ENCODE data around the gene TPCN2. TPM values are rescaled to one million over a fixed set of nuclear protein-coding genes. Genes with fewer than 3 reads are reported as not detected.

The TPCN2 gene
- total RNA-seq, 1 experiment from 2014 or later, result 20.6 TPM

DNA sequence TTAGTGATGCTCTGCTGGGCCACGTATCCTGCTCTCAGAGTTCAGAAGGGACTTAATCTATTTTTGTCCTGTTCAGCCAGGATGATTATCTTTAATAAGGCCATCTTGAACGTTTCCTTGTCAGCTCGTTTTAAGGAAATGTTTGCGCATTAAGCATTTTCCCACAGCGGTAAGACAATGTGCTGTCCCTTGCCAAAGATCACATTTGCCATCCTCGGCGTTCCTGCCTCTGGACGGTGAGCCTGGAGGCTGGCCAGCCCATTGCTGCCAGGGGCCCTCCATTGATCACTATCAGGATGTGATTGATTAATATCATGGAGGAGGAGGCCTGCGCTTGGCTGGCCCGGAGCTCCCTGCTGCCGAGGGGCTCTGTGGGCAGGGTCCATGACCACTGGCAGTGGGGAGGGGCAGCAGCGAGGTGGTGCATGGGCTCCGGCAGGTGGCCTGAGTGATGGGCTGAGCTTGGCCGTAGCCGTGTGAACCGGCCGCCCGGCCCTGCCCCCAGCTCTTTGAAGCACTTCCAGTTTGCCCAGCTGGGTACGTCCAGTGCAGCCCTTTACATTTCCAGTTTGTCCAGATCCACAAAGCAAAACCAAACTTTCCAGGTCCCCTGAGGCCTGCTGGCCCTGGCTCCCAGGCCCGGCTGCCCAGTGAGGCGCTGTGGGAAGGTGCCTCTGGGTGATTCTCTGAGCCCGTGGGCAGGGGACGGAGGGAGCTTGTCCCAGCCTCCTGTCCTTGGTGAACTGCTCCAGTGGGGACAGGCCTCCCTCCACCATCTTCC, 57.5 kb downstream of the TPCN2 start:
- Histone ChIP-seq H3K27ac (ENCODE audit: low read length) (peak overlapping the region; percentile 65; the same call in 1 of the 2 replicates), H3K36me3 (ENCODE audit: control insufficient read depth, insufficient read depth, low read length) (no peaks in the 10 kb centered on the region), H3K4me3 (ENCODE audit: low read depth in 2 of 2, low read length in 2 of 2) (no peak overlapping the region), H3K4me1 (ENCODE audit: control insufficient read depth, insufficient read depth, low read length) (peaks cover 39% of the 10 kb centered on the region), H3K9me3 (ENCODE audit: control insufficient read depth, insufficient read depth, low read depth, low read length) (no peaks in the 10 kb centered on the region), H3K27me3 (ENCODE audit: control insufficient read depth, insufficient read depth, low read length) (no peaks in the 10 kb centered on the region)
- ATAC-seq, result no peak
- no TSS peak for BruUV-seq (replicated peaks)
- no peak for TF ChIP-seq SIN3A (IDR thresholded peaks at IDR 0.05; ENCODE audit: borderline replicate concordance, insufficient read depth, low read depth, low read length)
- no peak for TF ChIP-seq POLR2AphosphoS5 (IDR thresholded peaks at IDR 0.05; ENCODE audit: low read depth, low read length)
- no peak for TF ChIP-seq TCF7L2 (IDR thresholded peaks at IDR 0.05; ENCODE audit: low read depth, low read length)
- POLR2A ChIA-PET, result no interaction called here
- CTCF ChIA-PET, result no interaction called here
- in situ Hi-C loops (cut with HindIII; ENCODE audit: low pct_unique_long_range_greater_than_20kb, low sequenced_read_pairs) (no loop called here), intact Hi-C loops (cut with micrococcal nuclease; ENCODE audit: unreplicated experiment) (loop anchor here (10.0 kb wide), 2 partner anchors 109 to 569 kb away; partner anchors contain the start of gene LTO1)
- no peak for DNase-seq (ENCODE audit: low read depth, low spot score)

- POLR2A ChIA-PET, result no interaction called here
- Histone ChIP-seq H3K27me3 (ENCODE audit: control insufficient read depth, insufficient read depth, low read length) (no peaks in the 10 kb centered on the region), H3K4me3 (ENCODE audit: low read depth in 2 of 2, low read length in 2 of 2) (no peak overlapping the region), H3K4me1 (ENCODE audit: control insufficient read depth, insufficient read depth, low read length) (peaks cover 30% of the 10 kb centered on the region), H3K27ac (ENCODE audit: low read length) (no peak overlapping the region; the same call in 1 of the 2 replicates), H3K9me3 (ENCODE audit: control insufficient read depth, insufficient read depth, low read depth, low read length) (no peaks in the 10 kb centered on the region), H3K36me3 (ENCODE audit: control insufficient read depth, insufficient read depth, low read length) (no peaks in the 10 kb centered on the region)
- TF ChIP-seq REST (IDR thresholded peaks at IDR 0.05; ENCODE audit: insufficient read depth in 1 of 2, low read depth in 2 of 2, low read length in 1 of 2), result no peak
- TF ChIP-seq SIN3A (IDR thresholded peaks at IDR 0.05; ENCODE audit: borderline replicate concordance, insufficient read depth, low read depth, low read length), result no peak
- TF ChIP-seq POLR2AphosphoS5 (IDR thresholded peaks at IDR 0.05; ENCODE audit: low read depth, low read length), result no peak
- TF ChIP-seq TCF7L2 (IDR thresholded peaks at IDR 0.05; ENCODE audit: low read depth, low read length), result no peak
- TF ChIP-seq, protein P1, sequence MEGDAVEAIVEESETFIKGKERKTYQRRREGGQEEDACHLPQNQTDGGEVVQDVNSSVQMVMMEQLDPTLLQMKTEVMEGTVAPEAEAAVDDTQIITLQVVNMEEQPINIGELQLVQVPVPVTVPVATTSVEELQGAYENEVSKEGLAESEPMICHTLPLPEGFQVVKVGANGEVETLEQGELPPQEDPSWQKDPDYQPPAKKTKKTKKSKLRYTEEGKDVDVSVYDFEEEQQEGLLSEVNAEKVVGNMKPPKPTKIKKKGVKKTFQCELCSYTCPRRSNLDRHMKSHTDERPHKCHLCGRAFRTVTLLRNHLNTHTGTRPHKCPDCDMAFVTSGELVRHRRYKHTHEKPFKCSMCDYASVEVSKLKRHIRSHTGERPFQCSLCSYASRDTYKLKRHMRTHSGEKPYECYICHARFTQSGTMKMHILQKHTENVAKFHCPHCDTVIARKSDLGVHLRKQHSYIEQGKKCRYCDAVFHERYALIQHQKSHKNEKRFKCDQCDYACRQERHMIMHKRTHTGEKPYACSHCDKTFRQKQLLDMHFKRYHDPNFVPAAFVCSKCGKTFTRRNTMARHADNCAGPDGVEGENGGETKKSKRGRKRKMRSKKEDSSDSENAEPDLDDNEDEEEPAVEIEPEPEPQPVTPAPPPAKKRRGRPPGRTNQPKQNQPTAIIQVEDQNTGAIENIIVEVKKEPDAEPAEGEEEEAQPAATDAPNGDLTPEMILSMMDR (IDR thresholded peaks at IDR 0.05), result no peak
- CTCF ChIA-PET, result no interaction called here
- in situ Hi-C loops (cut with HindIII; ENCODE audit: low pct_unique_long_range_greater_than_20kb, low sequenced_read_pairs), result no loop called here
- DNase-seq (ENCODE audit: low read depth, low spot score) (no peak), ATAC-seq (no peak)
- intact Hi-C loops (cut with micrococcal nuclease; ENCODE audit: unreplicated experiment), result loop anchor here (10.0 kb wide), 2 partner anchors 107 to 567 kb away; partner anchors contain the start of gene LTO1
- no TSS peak for BruUV-seq (replicated peaks)
Measured at GRCh38 chr11:69107413-69107812, 58.7 kb downstream of the TPCN2 start.

DNA sequence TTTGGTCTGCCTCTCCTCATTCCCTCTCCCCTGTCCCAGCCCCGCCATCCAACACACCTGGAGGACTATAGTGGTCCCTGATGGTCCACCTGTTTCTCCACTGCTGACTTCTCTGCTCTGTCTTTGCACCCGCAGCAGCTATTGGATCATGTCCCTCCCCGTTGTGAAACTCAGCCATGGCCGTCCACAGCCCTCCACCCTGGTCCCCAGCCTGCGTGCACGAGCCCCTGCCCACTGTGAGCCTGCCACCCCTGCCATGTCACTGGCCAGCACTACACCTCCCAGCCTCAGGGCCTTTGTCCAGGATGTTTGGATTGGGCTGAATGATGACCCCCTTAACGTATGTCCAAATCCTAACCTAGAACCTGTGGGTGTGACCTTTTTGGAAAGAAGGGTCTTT, 59.3 kb downstream of the TPCN2 start:
- Histone ChIP-seq H3K27ac (ENCODE audit: low read length) (no peak overlapping the region), H3K27me3 (ENCODE audit: control insufficient read depth, insufficient read depth, low read length) (no peaks in the 10 kb centered on the region), H3K9me3 (ENCODE audit: control insufficient read depth, insufficient read depth, low read depth, low read length) (no peaks in the 10 kb centered on the region), H3K4me3 (ENCODE audit: low read depth in 2 of 2, low read length in 2 of 2) (no peak overlapping the region), H3K4me1 (ENCODE audit: control insufficient read depth, insufficient read depth, low read length) (peaks cover 24% of the 10 kb centered on the region), H3K36me3 (ENCODE audit: control insufficient read depth, insufficient read depth, low read length) (no peaks in the 10 kb centered on the region)
- ATAC-seq, result no peak
- BruUV-seq (replicated peaks), result no TSS peak
- CTCF ChIA-PET, result no interaction called here
- DNase-seq (ENCODE audit: low read depth, low spot score), result no peak
- intact Hi-C loops (cut with micrococcal nuclease; ENCODE audit: unreplicated experiment), result loop anchor here (10.0 kb wide), 2 partner anchors 107 to 567 kb away; partner anchors contain the start of gene LTO1
- TF ChIP-seq REST (IDR thresholded peaks at IDR 0.05; ENCODE audit: insufficient read depth in 1 of 2, low read depth in 2 of 2, low read length in 1 of 2) (no peak), TCF7L2 (IDR thresholded peaks at IDR 0.05; ENCODE audit: low read depth, low read length) (no peak), SIN3A (IDR thresholded peaks at IDR 0.05; ENCODE audit: borderline replicate concordance, insufficient read depth, low read depth, low read length) (no peak), POLR2AphosphoS5 (IDR thresholded peaks at IDR 0.05; ENCODE audit: low read depth, low read length) (no peak)
- TF ChIP-seq, protein P1 (IDR thresholded peaks at IDR 0.05), result no peak
- in situ Hi-C loops (cut with HindIII; ENCODE audit: low pct_unique_long_range_greater_than_20kb, low sequenced_read_pairs), result no loop called here
- POLR2A ChIA-PET, result no interaction called here
